HepG2 (cell line): Measurements from ENCODE around the gene KCTD13. TPM values are rescaled to one million over a fixed set of nuclear protein-coding genes. Genes with fewer than 3 reads are reported as not detected.

ENCODE experiments used
- CCDC6 ChIP-seq: sonication (generic); formaldehyde crosslinking; IDR thresholded peaks from 2 replicates; pipeline ENCODE4 v1.8.1; 2022; ENCODE audit warnings: mild to moderate bottlenecking, missing genetic modification reagents, moderate library complexity
- CENPX ChIP-seq: sonication (generic); formaldehyde crosslinking; IDR thresholded peaks from 2 replicates; pipeline ENCODE4 v1.9.0; 2021; ENCODE audit warnings: mild to moderate bottlenecking, missing genetic modification reagents, moderate library complexity
- CHD4 ChIP-seq: fragments of 200-600 bp; sonication (generic); IDR thresholded peaks from 2 replicates; pipeline ENCODE4 v1.7.0; 2017; ENCODE audit warnings: mild to moderate bottlenecking, low read length, borderline replicate concordance
- FOSL1 ChIP-seq: sonication (generic); formaldehyde crosslinking; IDR thresholded peaks from 2 replicates; pipeline ENCODE4 v1.9.0; 2021; ENCODE audit warnings: missing genetic modification reagents, borderline replicate concordance
- HCFC1 ChIP-seq: fragments of 150-350 bp; IDR thresholded peaks from 2 replicates; pipeline ENCODE4 v1.6.1; 2014; ENCODE audit warnings: low read depth, low read length
- IRF2 ChIP-seq: IDR thresholded peaks from 2 replicates; pipeline ENCODE4 v1.6.1; 2018; ENCODE audit warnings: missing genetic modification reagents, missing compliant biosample characterization
- KDM2A ChIP-seq: sonication (generic); formaldehyde crosslinking; IDR thresholded peaks from 2 replicates; pipeline ENCODE4 v1.4.0; 2020; ENCODE audit warnings: low read depth, missing genetic modification reagents, borderline replicate concordance
- SMARCE1 ChIP-seq: fragments of 450-650 bp; IDR thresholded peaks from 2 replicates; pipeline ENCODE4 v1.6.1; 2017; ENCODE audit warnings: borderline replicate concordance
- ZBTB37 ChIP-seq: sonication (generic); formaldehyde crosslinking; IDR thresholded peaks from 2 replicates; pipeline ENCODE4 v1.4.0; 2020; ENCODE audit warnings: mild to moderate bottlenecking, missing genetic modification reagents
- ZBTB46 ChIP-seq: sonication (generic); formaldehyde crosslinking; IDR thresholded peaks from 2 replicates; pipeline ENCODE4 v1.4.0; 2020; ENCODE audit warnings: mild to moderate bottlenecking, missing genetic modification reagents, borderline replicate concordance
- ZNF432 ChIP-seq: sonication (generic); formaldehyde crosslinking; IDR thresholded peaks from 2 replicates; pipeline ENCODE4 v1.5.0; 2020; ENCODE audit warnings: missing genetic modification reagents, mild to moderate bottlenecking, borderline replicate concordance
- ZNF766 ChIP-seq: sonication (generic); formaldehyde crosslinking; IDR thresholded peaks from 2 replicates; pipeline ENCODE4 v1.5.0; 2020; ENCODE audit warnings: missing genetic modification reagents, borderline replicate concordance
- ZSCAN25 ChIP-seq: sonication (generic); formaldehyde crosslinking; IDR thresholded peaks from 2 replicates; pipeline ENCODE4 v1.8.0; 2022; ENCODE audit warnings: mild to moderate bottlenecking, missing genetic modification reagents
- ZSCAN9 ChIP-seq: IDR thresholded peaks from 2 replicates; pipeline ENCODE4 v1.6.1; 2016; ENCODE audit warnings: borderline replicate concordance
- polyA plus RNA-seq, 8 experiments: library from polyadenylated mRNA; depleted of rRNA in 3 of 8; stranded (reverse) in 7 of 8; unstranded in 1 of 8; fragments of >200 nt; fragmentation: Illumina TruSeq in 4 of 8; extraction: Trizol in 4 of 8; gene quantifications; 2 replicates each; pipeline versions ENCODE4 v1.2.1 to v1.2.3, GENCODE V29; 2011 to 2016; ENCODE audit warnings: low read depth in 4 of 8, missing spikeins in 1 of 8, mixed read lengths in 1 of 8; ENCODE audit not compliant: insufficient read depth in 1 of 8
- total RNA-seq, 5 experiments: library from RNA; depleted of rRNA; stranded (reverse); fragments of >200 nt; fragmentation: Illumina TruSeq; extraction: Trizol; gene quantifications; 2 replicates each; pipeline ENCODE4 v1.2.3, GENCODE V29; 2016; ENCODE audit warnings: low read depth in 1 of 5
- TF ChIP-seq, protein P1 (sequence below): sonication (generic); formaldehyde crosslinking; IDR thresholded peaks from 2 replicates; pipeline ENCODE4 v1.4.0; 2020; ENCODE audit warnings: missing genetic modification reagents; ENCODE audit errors: not compliant biosample characterization
- TF ChIP-seq, protein P2 (sequence below): sonication (generic); formaldehyde crosslinking; IDR thresholded peaks from 2 replicates; pipeline ENCODE4 v1.4.0; 2020; ENCODE audit warnings: low read depth, mild to moderate bottlenecking, missing genetic modification reagents
- TF ChIP-seq, protein P3 (sequence below): IDR thresholded peaks from 2 replicates; pipeline ENCODE4 v1.6.1; 2016; ENCODE audit warnings: mild to moderate bottlenecking, missing biosample characterization, missing genetic modification reagents
- TF ChIP-seq, protein P4 (sequence below): sonication (generic); formaldehyde crosslinking; IDR thresholded peaks from 2 replicates; pipeline ENCODE4 v1.4.0; 2020; ENCODE audit warnings: mild to moderate bottlenecking, missing genetic modification reagents

Gene KCTD13
- total and polyA plus RNA-seq, 2 of the 13 experiments (the other 11 are each of a cell fraction or from before 2014, with no cell fraction given) = 6.3 to 14.7 TPM

DNA sequence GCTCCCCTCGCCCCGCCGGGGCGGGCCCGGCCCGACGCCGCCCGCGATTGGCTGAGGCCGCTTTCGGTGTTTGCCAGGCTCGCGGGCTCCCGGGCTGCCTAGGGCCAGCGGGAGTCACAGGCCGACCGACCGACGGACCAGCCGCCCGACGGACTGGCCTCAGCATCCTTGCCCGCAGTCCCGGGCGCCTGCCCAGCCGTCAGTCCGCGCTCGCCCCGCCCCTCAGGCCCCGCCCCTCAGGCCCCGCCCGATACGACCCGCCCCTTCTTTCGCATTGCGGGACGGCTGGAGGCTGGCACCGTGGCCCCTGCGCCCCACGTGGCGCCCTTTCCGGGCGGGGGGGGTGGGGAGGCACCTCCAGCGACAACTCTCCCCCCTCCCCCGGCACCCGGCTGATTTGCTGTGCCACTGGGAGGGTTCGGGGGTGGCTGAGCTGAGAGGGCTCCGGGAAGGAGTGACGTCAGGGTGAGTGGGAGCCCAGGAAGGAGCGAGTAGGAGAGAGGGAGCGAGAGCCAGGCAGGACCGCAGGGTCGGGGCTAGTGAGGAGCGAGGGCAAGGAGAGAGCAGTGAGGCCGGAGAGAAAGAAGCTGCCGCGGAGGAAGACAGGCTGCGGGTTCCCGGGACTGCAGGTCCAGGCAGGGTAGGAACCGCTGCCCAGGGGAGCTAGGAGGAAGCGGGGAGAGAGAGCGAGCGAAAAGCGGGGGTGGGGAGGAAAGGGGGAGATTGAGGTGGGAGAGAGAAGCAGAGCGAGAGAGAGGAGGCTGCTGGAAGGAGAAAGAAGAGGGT lies 25.7 kb downstream of the KCTD13 start, which contains the start of gene ASPHD1 (continued):
- TF ChIP-seq ZBTB46 (CRISPR knock-in tag) = no peak; the same call in 1 of the 2 replicates
- TF ChIP-seq HCFC1 = no peak; the same call in 1 of the 2 replicates
- no peak; the same call in 1 of the 2 replicates for TF ChIP-seq ZSCAN9 (CRISPR knock-in tag)
- TF ChIP-seq CENPX (CRISPR knock-in tag) = no peak
- TF ChIP-seq IRF2 (CRISPR knock-in tag) = no peak
- TF ChIP-seq, protein P1, sequence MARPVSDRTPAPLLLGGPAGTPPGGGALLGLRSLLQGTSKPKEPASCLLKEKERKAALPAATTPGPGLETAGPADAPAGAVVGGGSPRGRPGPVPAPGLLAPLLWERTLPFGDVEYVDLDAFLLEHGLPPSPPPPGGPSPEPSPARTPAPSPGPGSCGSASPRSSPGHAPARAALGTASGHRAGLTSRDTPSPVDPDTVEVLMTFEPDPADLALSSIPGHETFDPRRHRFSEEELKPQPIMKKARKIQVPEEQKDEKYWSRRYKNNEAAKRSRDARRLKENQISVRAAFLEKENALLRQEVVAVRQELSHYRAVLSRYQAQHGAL (CRISPR knock-in tag) = no peak
- no peak for TF ChIP-seq ZBTB37
- no peak for TF ChIP-seq FOSL1 (CRISPR knock-in tag)
- TF ChIP-seq, protein P2, sequence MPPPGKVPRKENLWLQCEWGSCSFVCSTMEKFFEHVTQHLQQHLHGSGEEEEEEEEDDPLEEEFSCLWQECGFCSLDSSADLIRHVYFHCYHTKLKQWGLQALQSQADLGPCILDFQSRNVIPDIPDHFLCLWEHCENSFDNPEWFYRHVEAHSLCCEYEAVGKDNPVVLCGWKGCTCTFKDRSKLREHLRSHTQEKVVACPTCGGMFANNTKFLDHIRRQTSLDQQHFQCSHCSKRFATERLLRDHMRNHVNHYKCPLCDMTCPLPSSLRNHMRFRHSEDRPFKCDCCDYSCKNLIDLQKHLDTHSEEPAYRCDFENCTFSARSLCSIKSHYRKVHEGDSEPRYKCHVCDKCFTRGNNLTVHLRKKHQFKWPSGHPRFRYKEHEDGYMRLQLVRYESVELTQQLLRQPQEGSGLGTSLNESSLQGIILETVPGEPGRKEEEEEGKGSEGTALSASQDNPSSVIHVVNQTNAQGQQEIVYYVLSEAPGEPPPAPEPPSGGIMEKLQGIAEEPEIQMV (CRISPR knock-in tag) = no peak; the same call in 1 of the 2 replicates
- TF ChIP-seq, protein P3, sequence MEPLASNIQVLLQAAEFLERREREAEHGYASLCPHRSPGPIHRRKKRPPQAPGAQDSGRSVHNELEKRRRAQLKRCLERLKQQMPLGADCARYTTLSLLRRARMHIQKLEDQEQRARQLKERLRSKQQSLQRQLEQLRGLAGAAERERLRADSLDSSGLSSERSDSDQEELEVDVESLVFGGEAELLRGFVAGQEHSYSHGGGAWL = peak; percentile 99
- TF ChIP-seq, protein P4, sequence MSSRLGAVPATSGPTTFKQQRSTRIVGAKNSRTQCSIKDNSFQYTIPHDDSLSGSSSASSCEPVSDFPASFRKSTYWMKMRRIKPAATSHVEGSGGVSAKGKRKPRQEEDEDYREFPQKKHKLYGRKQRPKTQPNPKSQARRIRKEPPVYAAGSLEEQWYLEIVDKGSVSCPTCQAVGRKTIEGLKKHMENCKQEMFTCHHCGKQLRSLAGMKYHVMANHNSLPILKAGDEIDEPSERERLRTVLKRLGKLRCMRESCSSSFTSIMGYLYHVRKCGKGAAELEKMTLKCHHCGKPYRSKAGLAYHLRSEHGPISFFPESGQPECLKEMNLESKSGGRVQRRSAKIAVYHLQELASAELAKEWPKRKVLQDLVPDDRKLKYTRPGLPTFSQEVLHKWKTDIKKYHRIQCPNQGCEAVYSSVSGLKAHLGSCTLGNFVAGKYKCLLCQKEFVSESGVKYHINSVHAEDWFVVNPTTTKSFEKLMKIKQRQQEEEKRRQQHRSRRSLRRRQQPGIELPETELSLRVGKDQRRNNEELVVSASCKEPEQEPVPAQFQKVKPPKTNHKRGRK = peak; percentile 72; the same call in 1 of the 2 replicates
- no peak for TF ChIP-seq ZNF432 (CRISPR knock-in tag)
- TF ChIP-seq CCDC6 (CRISPR knock-in tag) = peak; percentile 71; the same call in 1 of the 2 replicates
- TF ChIP-seq KDM2A = 0 out of 2 replicates have a peak, but pooled peaks have one; percentile 48
- peak; percentile 69 for TF ChIP-seq ZSCAN25 (CRISPR knock-in tag)
- no peak for TF ChIP-seq ZNF766 (CRISPR knock-in tag)
- TF ChIP-seq CHD4 = no peak
- TF ChIP-seq SMARCE1 = no peak
